Measurements from ENCODE around the gene VPS13D. TPM values are rescaled to one million over a fixed set of nuclear protein-coding genes. Genes with fewer than 3 reads are reported as not detected.

The VPS13D gene
- total and polyA plus RNA-seq, 2 of the 4 experiments (the other 2 are of a cell fraction) = 9.0 to 16.3 TPM

DNA sequence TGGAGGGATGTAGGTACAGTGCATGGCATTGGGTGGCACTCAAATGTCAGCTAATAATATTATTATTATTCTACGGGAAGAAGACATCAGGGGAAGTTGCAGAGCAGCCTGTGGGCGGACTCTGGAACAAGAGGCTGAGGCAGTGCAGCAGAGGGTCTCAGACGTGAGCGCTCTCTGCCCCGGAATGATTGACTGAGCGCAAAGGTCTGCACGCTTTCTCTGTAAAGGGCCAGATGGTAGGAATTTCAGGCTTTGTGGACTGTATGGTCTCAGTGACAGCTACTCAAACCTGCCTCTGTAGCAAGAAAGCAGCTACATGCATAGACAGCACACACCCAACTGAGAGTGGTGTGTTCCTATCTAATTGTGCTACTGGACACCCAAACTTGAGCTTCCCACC is 29.6 kb upstream of the VPS13D start:
- Histone ChIP-seq H2BK20ac (ENCODE audit: low read depth, low read length) (no peak overlapping the region), H3K4me2 (ENCODE audit: low read depth, low read length) (no peak overlapping the region), H3K4me3 (ENCODE audit: insufficient read depth, low read depth, low read length) (no peak overlapping the region), H2BK5ac (ENCODE audit: low read depth, low read length, poor library complexity, severe bottlenecking) (no peak overlapping the region), H2AK9ac (replicated peaks; ENCODE audit: low read depth, low read length, poor library complexity) (no peak overlapping the region), H2AFZ (replicated peaks; ENCODE audit: low read length, poor library complexity) (no peak overlapping the region), H3K36me3 (ENCODE audit: control insufficient read depth, insufficient read depth, low read length) (peaks cover 14% of the 10 kb centered on the region), H3K27me3 (ENCODE audit: control insufficient read depth, insufficient read depth, low read length) (no peaks in the 10 kb centered on the region), H3K27ac (ENCODE audit: insufficient read depth, low read length) (no peak overlapping the region), H3K9me1 (ENCODE audit: insufficient read depth, low read length) (no peaks in the 10 kb centered on the region), H3K56ac (ENCODE audit: extremely low read depth, insufficient read depth, low read length) (no peak overlapping the region), H3K9ac (ENCODE audit: low read depth, low read length) (no peak overlapping the region), H2BK120ac (ENCODE audit: low read depth, low read length) (no peak overlapping the region), H3K18ac (ENCODE audit: low read depth, low read length) (no peak overlapping the region), H2AK5ac (ENCODE audit: low read depth, low read length) (no peak overlapping the region), H4K8ac (ENCODE audit: low read depth in 2 of 2, low read length in 2 of 2) (no peak overlapping the region), H2BK15ac (ENCODE audit: low read depth, low read length) (no peak overlapping the region), H4K20me1 (ENCODE audit: insufficient read depth, low read length) (no peaks in the 10 kb centered on the region), H3K79me1 (ENCODE audit: low read depth in 1 of 2, low read length in 2 of 2) (no peaks in the 10 kb centered on the region), H3K9me3 (ENCODE audit: control insufficient read depth, insufficient read depth, low read length) (no peaks in the 10 kb centered on the region), H4K91ac (ENCODE audit: insufficient read depth, low read depth, low read length) (no peak overlapping the region), H4K5ac (ENCODE audit: low read depth, low read length) (no peak overlapping the region), H3K4ac (ENCODE audit: low read depth, low read length) (no peak overlapping the region), H3K4me1 (ENCODE audit: control insufficient read depth, insufficient read depth, low read length) (no peaks in the 10 kb centered on the region), H3K23ac (ENCODE audit: low read depth, low read length) (no peak overlapping the region), H3K14ac (replicated peaks; ENCODE audit: low read depth, low read length) (no peak overlapping the region)
- in situ Hi-C loops (cut with MboI; ENCODE audit: low sequenced_read_pairs) = no loop called here
- ChIA-PET CTCF (interaction anchor here (0.6 kb wide), 1 partner anchor 17 kb away, joined by 5 read pairs; no protein-coding TSS in a partner anchor), POLR2A (ENCODE audit: unreplicated experiment) (no interaction called here)
- no TSS peak for BruUV-seq (replicated peaks)
- DNase-seq (no peak), ATAC-seq (ENCODE audit: low read depth) (no peak)
- TF ChIP-seq MXI1 (IDR thresholded peaks at IDR 0.05; ENCODE audit: borderline replicate concordance, low read depth, low read length) = no peak
- TF ChIP-seq FOS (IDR thresholded peaks at IDR 0.05; ENCODE audit: low read depth, low read length) = no peak
- TF ChIP-seq, protein P1, sequence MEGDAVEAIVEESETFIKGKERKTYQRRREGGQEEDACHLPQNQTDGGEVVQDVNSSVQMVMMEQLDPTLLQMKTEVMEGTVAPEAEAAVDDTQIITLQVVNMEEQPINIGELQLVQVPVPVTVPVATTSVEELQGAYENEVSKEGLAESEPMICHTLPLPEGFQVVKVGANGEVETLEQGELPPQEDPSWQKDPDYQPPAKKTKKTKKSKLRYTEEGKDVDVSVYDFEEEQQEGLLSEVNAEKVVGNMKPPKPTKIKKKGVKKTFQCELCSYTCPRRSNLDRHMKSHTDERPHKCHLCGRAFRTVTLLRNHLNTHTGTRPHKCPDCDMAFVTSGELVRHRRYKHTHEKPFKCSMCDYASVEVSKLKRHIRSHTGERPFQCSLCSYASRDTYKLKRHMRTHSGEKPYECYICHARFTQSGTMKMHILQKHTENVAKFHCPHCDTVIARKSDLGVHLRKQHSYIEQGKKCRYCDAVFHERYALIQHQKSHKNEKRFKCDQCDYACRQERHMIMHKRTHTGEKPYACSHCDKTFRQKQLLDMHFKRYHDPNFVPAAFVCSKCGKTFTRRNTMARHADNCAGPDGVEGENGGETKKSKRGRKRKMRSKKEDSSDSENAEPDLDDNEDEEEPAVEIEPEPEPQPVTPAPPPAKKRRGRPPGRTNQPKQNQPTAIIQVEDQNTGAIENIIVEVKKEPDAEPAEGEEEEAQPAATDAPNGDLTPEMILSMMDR (conservative IDR thresholded peaks at IDR 0.05; ENCODE audit: low read depth, low read length) = no peak
- no peak for TF ChIP-seq MAFK (IDR thresholded peaks at IDR 0.05; ENCODE audit: low read depth, low read length)
- TF ChIP-seq, protein P2, sequence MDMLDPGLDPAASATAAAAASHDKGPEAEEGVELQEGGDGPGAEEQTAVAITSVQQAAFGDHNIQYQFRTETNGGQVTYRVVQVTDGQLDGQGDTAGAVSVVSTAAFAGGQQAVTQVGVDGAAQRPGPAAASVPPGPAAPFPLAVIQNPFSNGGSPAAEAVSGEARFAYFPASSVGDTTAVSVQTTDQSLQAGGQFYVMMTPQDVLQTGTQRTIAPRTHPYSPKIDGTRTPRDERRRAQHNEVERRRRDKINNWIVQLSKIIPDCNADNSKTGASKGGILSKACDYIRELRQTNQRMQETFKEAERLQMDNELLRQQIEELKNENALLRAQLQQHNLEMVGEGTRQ (IDR thresholded peaks at IDR 0.05; ENCODE audit: low read depth, low read length) = no peak
- no peak for TF ChIP-seq MAZ (IDR thresholded peaks at IDR 0.05; ENCODE audit: borderline replicate concordance, low read depth, low read length)
- TF ChIP-seq RCOR1 (IDR thresholded peaks at IDR 0.05; ENCODE audit: insufficient replicate concordance, low read length) = no peak
- TF ChIP-seq CEBPB (IDR thresholded peaks at IDR 0.05; ENCODE audit: low read depth, low read length) = no peak
- TF ChIP-seq SMC3 (IDR thresholded peaks at IDR 0.05; ENCODE audit: low read depth, low read length) = no peak
- dilution Hi-C loops (cut with HindIII; ENCODE audit: low sequenced_read_pairs, unreplicated experiment) = no loop called here
- intact Hi-C loops (cut with micrococcal nuclease) = no loop called here
- no CpG with 5 or more reads among the region's 7 CpGs for WGBS, 2 experiments (ENCODE audit: extremely low coverage in 2 of 2, insufficient read length in 1 of 2)
